ENCODE measurements around the gene CLEC6A. TPM values are rescaled to one million over a fixed set of nuclear protein-coding genes. Genes with fewer than 3 reads are reported as not detected.

Gene CLEC6A
- total RNA-seq, 3 donors from 2014 or later: not detected

- ATAC-seq: no peak
- intact Hi-C loops (cut with DNase I, micrococcal nuclease): no loop called here
- Histone ChIP-seq H3K4me1 (ENCODE audit: low read depth) (no peaks in the 10 kb centered on the region), H3K36me3 (ENCODE audit: low read depth) (no peaks in the 10 kb centered on the region), H3K9me3 (no peaks in the 10 kb centered on the region), H3K4me3 (no peak within 1 kb of the TSS)
- no peak for TF ChIP-seq CTCF (IDR thresholded peaks at IDR 0.05)
- no peak for DNase-seq
These were observed 57.5 kb downstream of the CLEC6A start, which contains the start of gene CLEC4D for GRCh38 chr12:8513256-8513655. TSS of gene CLEC4D (plus strand) at chr12:8513503. CDS start at chr12:8513733, 230 bp downstream.

GRCh38 chr12:8517971-8518370 is 62.2 kb downstream of the CLEC6A start:
- no peak for TF ChIP-seq CTCF (IDR thresholded peaks at IDR 0.05)
- ATAC-seq: no peak
- Histone ChIP-seq H3K9me3 (no peaks in the 10 kb centered on the region), H3K4me1 (ENCODE audit: low read depth) (no peaks in the 10 kb centered on the region), H3K36me3 (ENCODE audit: low read depth) (no peaks in the 10 kb centered on the region), H3K4me3 (no peak overlapping the region)
- intact Hi-C loops (cut with DNase I, micrococcal nuclease): no loop called here
- no peak for DNase-seq

- ATAC-seq (no peak), DNase-seq (no peak)
- Histone ChIP-seq H3K9me3 (no peaks in the 10 kb centered on the region), H3K36me3 (ENCODE audit: low read depth) (no peaks in the 10 kb centered on the region), H3K4me3 (no peak overlapping the region), H3K4me1 (ENCODE audit: low read depth) (no peaks in the 10 kb centered on the region)
- intact Hi-C loops (cut with DNase I, micrococcal nuclease): no loop called here
- TF ChIP-seq CTCF (IDR thresholded peaks at IDR 0.05): no peak
These were observed 63.4 kb downstream of the CLEC6A start for GRCh38 chr12:8519171-8519570.

- H3K4me3 ChIP-seq: no peak overlapping the region
- H3K9me3 ChIP-seq: no peaks in the 10 kb centered on the region
- no peaks in the 10 kb centered on the region for H3K36me3 ChIP-seq (ENCODE audit: low read depth)
- H3K4me1 ChIP-seq (ENCODE audit: low read depth): no peaks in the 10 kb centered on the region
- ATAC-seq (no peak), DNase-seq (no peak)
- TF ChIP-seq CTCF (IDR thresholded peaks at IDR 0.05): no peak
- intact Hi-C loops (cut with DNase I, micrococcal nuclease): no loop called here
These were observed 71.7 kb downstream of the CLEC6A start for GRCh38 chr12:8527250-8528130.

Other genes starting within 250 kb of the CLEC6A start
- gene FAM90A1, start 228.3 kb upstream of the CLEC6A start, total RNA-seq: under 1 TPM in 1 of 3 donors, not detected in 2; 0.36 TPM
- under 1 TPM in 2 of 3 donors, not detected in 1; 0.39 to 0.41 TPM for gene CLEC4D, start 57.5 kb downstream of the CLEC6A start, total RNA-seq
- 1 to 10 TPM in 1 of 3 donors, under 1 TPM in 1, not detected in 1; 0.55 to 2.3 TPM for gene CLEC4E, start 84.9 kb downstream of the CLEC6A start, total RNA-seq
- not detected for gene AICDA, start 156.9 kb downstream of the CLEC6A start, total RNA-seq
- gene MFAP5, start 206.9 kb downstream of the CLEC6A start, total RNA-seq: 10 to 100 TPM; 10.7 to 43.1 (median 25.0) TPM
- gene RIMKLB, start 242.0 kb downstream of the CLEC6A start, total RNA-seq: 10 to 100 TPM in 1 of 3 donors, 1 to 10 TPM in 2; 3.7 to 30.9 (median 7.6) TPM

Measured in mucosa of descending colon (tissue), 3 donors.